Measurements from ENCODE around the gene TSEN54. TPM values are rescaled to one million over a fixed set of nuclear protein-coding genes. Genes with fewer than 3 reads are reported as not detected.

TSEN54 gene
- total RNA-seq, 1 donor from 2014 or later, result 25.3 TPM

DNA sequence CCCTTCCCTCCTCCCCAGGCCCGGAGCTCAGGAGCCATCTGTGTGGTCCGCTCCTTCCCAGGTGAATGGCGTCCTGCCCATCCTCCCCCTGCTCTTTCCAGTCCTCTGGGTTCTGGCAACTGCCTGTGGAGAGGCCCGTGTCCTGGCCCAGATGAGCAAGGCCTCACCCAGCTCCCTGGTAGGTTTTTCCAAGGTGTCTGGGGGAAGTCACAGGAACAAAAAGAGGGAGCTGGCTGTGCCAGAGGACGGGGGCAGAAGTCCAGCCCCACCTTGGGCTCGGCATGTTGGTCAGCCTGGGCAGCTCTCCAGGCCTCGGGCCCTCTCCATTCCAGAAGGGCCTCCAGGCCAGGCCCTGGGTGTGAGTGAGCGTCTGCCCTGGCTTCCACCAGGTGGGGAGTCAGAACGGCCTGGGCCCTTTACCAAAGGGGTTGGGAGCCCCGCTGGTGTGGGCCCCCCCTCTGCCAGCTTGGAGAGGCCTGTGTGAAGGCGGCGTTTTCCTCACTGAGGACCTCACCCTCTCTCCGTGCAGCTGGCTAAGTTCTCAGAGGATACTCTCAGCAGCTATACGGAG lies 26.1 kb upstream of the TSEN54 start:
- TF ChIP-seq, protein P1, sequence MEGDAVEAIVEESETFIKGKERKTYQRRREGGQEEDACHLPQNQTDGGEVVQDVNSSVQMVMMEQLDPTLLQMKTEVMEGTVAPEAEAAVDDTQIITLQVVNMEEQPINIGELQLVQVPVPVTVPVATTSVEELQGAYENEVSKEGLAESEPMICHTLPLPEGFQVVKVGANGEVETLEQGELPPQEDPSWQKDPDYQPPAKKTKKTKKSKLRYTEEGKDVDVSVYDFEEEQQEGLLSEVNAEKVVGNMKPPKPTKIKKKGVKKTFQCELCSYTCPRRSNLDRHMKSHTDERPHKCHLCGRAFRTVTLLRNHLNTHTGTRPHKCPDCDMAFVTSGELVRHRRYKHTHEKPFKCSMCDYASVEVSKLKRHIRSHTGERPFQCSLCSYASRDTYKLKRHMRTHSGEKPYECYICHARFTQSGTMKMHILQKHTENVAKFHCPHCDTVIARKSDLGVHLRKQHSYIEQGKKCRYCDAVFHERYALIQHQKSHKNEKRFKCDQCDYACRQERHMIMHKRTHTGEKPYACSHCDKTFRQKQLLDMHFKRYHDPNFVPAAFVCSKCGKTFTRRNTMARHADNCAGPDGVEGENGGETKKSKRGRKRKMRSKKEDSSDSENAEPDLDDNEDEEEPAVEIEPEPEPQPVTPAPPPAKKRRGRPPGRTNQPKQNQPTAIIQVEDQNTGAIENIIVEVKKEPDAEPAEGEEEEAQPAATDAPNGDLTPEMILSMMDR (IDR thresholded peaks at IDR 0.05; ENCODE audit: insufficient read depth, low read length, severe bottlenecking), result no peak
- FAIRE-seq (no peak), DNase-seq (ENCODE audit: low read depth) (no peak)
- H3K4me3 ChIP-seq (ENCODE audit: low read depth, low read length), result no peak overlapping the region
- H3K36me3 ChIP-seq (ENCODE audit: control insufficient read depth, insufficient read depth, low read length), result peaks cover 8% of the 10 kb centered on the region
- no peaks in the 10 kb centered on the region for H3K27me3 ChIP-seq (ENCODE audit: control insufficient read depth, insufficient read depth, low read length)

DNA sequence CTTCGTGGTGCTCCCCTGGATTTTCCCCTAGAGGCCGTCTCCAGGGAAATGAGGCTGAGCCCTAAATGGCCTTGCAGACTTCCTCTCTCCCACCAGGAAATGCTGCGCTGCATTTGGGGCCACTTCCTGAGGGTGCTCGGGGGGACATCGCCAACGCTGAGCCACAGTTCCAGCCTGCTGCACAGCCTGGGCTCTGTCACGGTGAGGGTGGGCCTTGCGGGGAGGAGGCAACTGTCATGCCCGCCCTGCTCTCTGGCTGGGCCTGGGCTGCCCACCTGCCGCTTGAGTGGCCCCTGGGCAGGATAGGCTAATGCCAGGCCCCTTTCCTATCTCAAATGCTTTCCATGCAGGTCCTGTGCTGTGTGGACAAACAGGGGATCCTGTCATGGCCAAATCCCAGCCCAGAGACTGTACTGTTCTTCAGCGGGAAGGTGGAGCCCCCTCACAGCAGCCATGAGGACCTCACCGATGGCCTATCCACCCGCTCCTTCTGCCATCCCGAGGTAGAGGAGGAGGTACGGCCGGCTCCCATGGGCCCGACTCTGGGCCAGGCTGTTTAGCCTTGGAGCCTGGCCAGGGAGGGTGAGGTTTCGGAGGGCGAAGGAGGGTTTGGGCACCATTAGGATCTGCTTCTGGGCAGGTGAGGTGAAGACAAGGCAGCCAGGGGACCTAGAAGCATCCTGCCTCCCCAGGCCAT lies 25.2 kb upstream of the TSEN54 start:
- no peak overlapping the region for H3K4me3 ChIP-seq (ENCODE audit: low read depth, low read length)
- H3K27me3 ChIP-seq (ENCODE audit: control insufficient read depth, insufficient read depth, low read length), result no peaks in the 10 kb centered on the region
- no peak for DNase-seq (ENCODE audit: low read depth)
- peaks cover 13% of the 10 kb centered on the region for H3K36me3 ChIP-seq (ENCODE audit: control insufficient read depth, insufficient read depth, low read length)
- TF ChIP-seq, protein P1 (IDR thresholded peaks at IDR 0.05; ENCODE audit: insufficient read depth, low read length, severe bottlenecking), result no peak
- no peak for FAIRE-seq

DNA sequence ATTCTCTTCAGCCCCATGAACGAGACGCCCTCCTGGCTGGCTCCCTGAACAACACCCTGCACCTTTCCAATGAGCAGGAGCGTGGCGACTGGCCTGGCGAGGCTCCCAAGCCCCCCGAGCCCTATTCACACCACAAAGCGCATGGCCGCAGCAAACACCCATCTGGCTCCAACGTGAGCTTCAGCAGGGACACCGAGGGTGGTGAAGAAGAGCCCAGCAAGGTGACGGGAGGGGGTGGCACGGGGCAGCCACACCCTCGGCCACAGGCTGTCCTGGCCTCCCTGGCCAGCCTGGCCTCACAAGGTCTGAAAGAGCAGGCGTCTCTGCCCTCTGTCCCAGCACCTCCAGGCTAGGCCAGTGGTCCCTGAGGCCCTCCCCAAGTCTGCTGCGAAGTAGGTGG lies 24.6 kb upstream of the TSEN54 start:
- H3K36me3 ChIP-seq (ENCODE audit: control insufficient read depth, insufficient read depth, low read length), result peaks cover 14% of the 10 kb centered on the region
- no peak for DNase-seq (ENCODE audit: low read depth)
- TF ChIP-seq, protein P1 (IDR thresholded peaks at IDR 0.05; ENCODE audit: insufficient read depth, low read length, severe bottlenecking), result no peak
- FAIRE-seq, result no peak
- no peak overlapping the region for H3K4me3 ChIP-seq (ENCODE audit: low read depth, low read length)
- no peaks in the 10 kb centered on the region for H3K27me3 ChIP-seq (ENCODE audit: control insufficient read depth, insufficient read depth, low read length)

DNA sequence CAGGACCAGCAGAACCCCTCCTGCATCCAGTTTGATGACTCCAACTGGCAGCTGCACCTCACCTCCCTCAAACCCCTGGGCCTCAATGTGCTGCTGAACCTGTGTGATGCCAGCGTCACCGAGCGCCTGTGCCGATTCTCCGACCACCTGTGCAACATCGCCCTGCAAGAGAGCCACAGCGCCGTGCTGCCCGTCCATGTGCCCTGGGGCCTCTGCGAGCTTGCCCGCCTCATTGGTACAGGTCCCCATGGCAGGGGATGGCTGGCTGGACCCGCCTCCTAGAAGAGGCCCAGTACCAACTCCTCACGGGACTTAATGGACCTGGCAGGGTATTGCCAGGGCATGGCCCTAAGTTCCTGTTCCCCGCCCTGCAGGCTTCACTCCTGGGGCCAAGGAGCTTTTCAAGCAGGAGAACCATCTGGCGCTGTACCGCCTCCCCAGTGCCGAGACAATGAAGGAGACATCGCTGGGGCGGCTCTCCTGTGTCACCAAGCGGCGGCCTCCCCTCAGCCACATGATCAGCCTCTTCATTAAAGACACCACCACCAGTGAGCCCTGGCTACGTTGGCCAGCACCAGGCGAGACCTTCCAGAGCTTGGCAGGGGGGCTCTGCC lies 23.7 kb upstream of the TSEN54 start:
- Histone ChIP-seq H3K36me3 (ENCODE audit: control insufficient read depth, insufficient read depth, low read length) (peaks cover 14% of the 10 kb centered on the region), H3K27me3 (ENCODE audit: control insufficient read depth, insufficient read depth, low read length) (no peaks in the 10 kb centered on the region), H3K4me3 (ENCODE audit: low read depth, low read length) (no peak overlapping the region)
- TF ChIP-seq, protein P1 (IDR thresholded peaks at IDR 0.05; ENCODE audit: insufficient read depth, low read length, severe bottlenecking), result no peak
- no peak for DNase-seq (ENCODE audit: low read depth)
- FAIRE-seq, result no peak

DNA sequence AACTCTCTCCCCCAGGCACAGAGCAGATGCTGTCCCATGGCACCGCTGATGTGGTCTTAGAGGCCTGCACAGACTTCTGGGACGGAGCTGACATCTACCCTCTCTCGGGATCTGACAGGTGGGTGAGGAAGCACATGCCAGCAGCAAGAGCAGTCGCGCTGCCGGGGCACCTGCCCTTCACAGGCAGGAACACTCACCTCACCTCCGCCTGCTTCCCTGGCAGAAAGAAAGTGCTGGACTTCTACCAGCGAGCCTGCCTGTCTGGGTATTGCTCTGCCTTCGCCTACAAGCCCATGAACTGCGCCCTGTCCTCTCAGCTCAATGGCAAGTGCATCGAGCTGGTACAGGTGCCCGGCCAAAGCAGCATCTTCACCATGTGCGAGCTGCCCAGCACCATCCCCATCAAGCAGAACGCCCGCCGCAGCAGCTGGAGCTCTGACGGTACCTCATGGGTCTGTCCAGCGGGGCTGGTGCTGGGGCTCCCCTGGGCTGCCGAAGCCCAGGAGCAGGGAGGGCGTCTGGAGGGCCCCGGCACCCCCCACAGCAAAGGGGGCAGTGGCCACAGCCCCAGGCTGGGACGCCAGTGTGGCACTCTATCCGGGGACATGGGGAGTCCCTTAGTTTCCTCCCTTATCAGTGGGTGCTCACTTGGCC lies 22.7 kb upstream of the TSEN54 start:
- Histone ChIP-seq H3K4me3 (ENCODE audit: low read depth, low read length) (no peak overlapping the region), H3K27me3 (ENCODE audit: control insufficient read depth, insufficient read depth, low read length) (no peaks in the 10 kb centered on the region), H3K36me3 (ENCODE audit: control insufficient read depth, insufficient read depth, low read length) (peaks cover 17% of the 10 kb centered on the region)
- TF ChIP-seq, protein P1 (IDR thresholded peaks at IDR 0.05; ENCODE audit: insufficient read depth, low read length, severe bottlenecking), result no peak
- DNase-seq (ENCODE audit: low read depth) (no peak), FAIRE-seq (no peak)
